Measurements from ENCODE around the gene DMD.

GRCh38 chrX:31543634-31544033 is 1667.7 kb downstream of the DMD start:
- no peak for TF ChIP-seq CTCF (conservative IDR thresholded peaks at IDR 0.05; ENCODE audit: low read length)
- TF ChIP-seq EZH2phosphoT487 (IDR thresholded peaks at IDR 0.05; ENCODE audit: borderline replicate concordance), result no peak
